ENCODE results near the gene N4BP3.

N4BP3 gene

DNA sequence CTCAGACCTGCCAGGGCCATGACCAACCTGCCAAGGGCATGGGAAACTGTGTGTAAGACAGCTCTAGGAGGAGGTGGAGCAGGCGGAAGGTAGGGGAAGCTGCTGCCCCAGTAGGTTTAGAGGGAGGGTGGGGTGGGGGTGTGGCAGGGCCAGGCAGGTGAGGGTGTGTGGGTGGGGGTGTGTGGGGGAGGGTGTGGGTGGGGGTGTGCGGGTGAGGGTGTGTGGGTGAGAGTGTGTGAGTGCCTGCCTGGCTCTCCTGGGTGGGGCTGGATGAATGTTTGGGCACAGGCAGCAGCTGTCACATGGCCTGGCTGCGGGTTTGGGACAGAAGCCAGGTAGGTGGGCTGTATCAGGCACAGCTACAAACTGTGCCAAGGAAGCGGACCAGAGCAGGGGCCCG is 8.8 kb upstream of the N4BP3 start:
- DNase-seq: no peak

DNA sequence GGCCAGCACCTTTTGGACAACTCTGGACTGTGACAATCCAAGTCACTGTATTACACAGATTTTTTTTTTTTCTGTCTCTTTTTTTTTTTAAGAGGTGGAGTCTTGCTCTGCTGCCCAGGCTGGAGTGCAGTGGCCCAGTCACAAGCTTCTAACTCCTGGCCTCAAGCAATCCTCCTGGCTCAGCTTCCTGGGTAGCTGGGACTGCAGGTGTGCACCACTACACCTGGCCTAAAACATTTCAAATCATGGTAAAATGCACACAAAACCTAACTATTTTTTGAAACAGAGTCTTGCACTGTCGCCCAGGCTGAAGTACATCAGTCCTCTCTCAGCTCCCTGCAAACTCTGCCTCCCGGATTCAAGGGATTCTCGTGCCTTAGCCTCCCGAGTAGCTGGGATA is 7.2 kb upstream of the N4BP3 start:
- DNase-seq: no peak

DNA sequence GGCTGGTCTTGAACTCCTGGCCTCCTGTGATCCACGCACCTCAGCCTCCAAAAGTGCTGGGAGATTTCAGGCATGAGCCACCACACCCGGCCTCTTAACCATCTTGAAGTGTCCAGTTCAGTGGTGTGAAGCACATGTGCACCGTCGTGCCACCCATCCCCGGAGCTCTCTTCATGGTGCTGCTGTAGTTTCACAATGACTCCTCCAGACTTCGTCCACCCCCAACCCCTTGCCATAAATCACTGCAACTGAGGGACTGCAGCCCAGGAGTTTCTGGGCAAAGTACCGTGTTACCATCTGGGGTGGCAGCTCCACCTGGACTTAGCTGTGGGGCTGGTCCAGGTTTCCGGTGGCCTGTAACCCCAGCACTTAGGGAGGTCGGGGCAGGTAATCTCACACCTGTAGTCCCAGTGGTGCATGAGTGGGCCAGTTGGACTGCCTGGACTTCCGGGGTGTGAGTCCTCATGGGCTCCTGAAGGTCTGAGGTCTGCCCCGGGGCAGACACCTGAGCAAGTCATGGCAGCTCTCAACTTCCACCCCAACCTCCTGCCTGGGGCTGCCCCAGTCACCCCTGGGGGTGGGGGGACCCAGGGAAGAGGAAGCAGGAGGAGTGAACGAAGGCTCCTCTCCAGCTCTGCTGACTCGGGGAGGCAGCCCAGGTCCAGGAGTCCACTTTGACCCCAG is 6.6 kb upstream of the N4BP3 start:
- no peak for DNase-seq

- DNase-seq: no peak
Observed at GRCh38 chr5:178107756-178108310, 5.5 kb upstream of the N4BP3 start.

DNA sequence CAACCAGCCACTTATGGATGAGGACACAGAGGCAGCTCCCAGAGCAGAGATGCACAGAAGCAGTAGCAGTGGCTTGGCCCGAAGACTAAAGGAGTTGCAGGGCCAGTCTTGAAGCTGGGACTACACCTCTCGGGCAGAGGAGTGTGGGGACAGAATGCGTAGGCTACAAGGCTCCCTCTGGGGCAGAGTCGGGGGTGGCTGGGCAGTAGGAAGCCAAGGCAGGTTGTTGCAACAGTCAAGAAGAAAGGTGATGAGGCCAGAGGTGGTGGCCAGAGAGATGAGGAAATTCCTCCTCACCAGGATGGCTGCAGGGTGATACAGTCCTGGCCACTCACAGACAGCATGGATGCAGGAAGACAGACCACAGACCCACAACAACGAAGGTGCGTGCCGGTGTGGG is 4.9 kb upstream of the N4BP3 start:
- no peak for DNase-seq

DNA sequence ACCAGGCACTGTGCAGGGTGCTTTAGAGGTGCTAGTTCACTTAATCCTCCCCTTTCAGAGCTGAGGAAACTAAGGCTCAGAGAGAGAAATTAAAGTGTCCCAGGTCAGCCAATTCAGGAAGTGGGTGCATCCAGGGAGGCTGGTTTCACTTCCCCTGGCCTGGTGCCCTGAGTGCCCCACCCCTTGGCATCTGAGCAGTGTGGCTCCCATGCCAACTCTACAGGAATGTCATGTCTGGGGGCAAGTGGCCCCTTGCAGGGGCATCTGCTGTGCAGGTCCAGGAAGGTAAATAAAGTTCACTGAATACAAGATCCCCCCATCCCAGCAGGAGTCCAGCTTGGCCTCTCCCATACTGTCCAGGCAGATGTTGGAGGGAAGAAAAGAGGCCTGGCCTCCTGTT is 4.4 kb upstream of the N4BP3 start:
- no peak for DNase-seq

DNA sequence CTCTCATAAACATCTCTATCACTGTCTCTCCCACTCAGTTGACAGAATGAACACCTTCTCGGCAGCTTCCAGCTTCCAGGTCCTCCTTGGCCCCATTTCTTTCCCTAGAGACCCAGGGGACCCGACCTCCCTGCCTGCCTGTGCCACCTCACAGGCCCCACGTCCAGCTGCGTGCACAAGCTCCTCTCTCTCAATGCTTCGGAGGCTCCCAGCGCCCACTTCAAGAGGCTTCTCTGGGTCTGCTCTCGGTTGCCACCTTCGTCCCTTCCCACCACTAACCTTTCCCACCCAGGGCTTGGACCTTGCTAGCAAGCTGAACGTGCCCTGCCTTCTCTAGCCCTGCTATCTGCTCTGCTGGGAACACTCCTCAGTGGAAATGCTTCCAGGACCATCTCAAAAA is 2.8 kb upstream of the N4BP3 start:
- no peak for DNase-seq

DNA sequence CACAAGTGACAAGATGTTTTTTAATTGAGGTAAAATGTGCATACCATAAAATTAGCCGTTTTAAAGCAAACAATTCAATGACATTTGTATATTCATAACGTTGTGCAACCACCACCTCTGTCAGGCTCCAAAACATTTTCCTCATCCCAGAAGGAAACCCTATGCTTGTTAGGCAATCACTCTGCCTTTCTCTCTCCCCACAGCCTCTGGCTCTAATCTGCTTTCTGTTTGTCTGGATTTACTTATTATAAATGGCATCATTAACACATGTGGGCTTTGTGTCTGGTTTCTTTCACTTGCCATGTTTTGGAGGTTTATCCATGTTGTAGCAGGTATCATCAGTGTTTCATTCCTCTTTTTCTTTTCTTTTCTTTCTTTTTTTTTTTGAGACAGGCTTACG is 1.4 kb upstream of the N4BP3 start:
- DNase-seq: no peak

- DNase-seq: no peak
Observed at GRCh38 chr5:178112545-178112944, 787 bp upstream of the N4BP3 start.

- no peak for DNase-seq
Observed at GRCh38 chr5:178113841-178114324, 551 bp downstream of the N4BP3 start.

DNA sequence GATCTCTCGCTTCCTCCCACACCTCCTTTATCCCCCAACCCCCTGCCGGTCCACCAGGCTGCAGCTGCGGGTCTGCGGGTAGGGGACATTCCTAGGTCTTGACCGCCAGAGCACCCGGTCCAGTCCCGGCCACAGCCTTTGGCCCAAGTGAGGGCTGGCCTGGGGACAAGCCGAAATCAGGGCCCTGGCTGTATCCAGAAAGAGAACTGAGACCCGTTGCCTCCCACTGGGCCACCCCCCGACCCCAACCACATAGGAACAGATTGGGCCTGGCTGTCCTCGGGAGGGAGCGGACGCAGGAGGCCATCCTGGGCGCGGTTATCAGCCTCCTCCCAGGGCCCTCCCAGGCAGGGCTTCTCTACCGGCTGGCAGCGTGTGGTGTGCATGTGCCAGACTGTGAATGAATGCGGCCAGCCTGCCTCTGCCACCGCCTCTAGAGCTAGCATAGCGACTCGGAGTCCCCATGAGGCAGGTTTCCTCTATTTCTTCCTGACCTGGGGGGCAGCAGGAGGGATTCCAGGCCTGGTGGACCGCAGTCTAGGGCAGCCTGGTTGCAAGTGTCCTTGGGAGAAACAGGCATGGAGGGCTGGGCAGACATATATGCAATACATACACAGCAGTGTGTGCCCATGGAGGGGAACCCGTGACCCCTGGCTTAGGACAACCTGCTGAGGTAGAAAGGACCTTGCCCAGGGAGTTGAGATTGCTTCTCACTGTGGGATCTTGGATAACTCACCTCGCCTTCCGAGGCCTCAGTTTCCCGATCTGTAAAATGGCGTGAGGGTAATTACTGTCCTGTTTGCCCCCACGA is 1.2 kb downstream of the N4BP3 start:
- DNase-seq: no peak

DNA sequence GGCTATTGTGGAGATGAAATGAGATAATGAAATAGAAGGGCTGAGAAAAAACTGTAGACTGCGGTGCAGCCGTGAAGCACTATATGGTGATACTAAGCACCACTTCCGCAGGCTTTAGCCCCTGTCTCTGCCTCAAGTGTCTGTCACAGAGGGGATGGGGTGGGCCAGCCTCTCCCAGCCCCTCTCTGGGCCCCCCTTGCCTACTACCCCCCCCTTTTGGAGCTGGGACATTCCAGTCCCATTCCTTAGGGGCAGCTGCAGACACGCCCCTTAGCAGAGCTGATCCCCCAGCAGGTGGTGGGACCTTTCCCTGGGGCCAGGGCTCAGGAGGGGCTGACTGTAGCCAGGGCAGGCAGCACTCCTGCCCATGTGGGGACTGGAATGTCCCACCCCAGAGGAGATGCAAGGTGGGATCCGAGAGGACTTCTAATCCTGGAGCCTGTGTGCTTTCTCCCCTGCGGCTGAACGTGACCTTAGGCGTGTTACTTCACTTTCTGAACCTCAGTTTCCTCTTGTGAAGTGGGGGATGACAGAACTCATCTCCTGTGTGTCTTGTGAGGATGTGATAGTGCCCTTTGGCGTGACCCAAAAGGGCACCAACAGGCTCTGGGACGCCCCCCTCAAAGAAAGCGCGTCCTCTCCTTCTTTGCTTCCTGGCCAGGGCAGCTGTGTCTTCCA is 1.9 kb downstream of the N4BP3 start:
- no peak for DNase-seq

- DNase-seq: no peak
Observed at GRCh38 chr5:178115814-178116142, 2.4 kb downstream of the N4BP3 start.

- no peak for DNase-seq
Observed at GRCh38 chr5:178116143-178116885, 3.0 kb downstream of the N4BP3 start.

GRCh38 chr5:178117923-178118701 is 4.8 kb downstream of the N4BP3 start:
- DNase-seq: no peak

GRCh38 chr5:178119915-178120606 is 6.7 kb downstream of the N4BP3 start:
- no peak for DNase-seq

GRCh38 chr5:178120607-178121357 is 7.5 kb downstream of the N4BP3 start:
- peak; percentile 59 for DNase-seq

DNA sequence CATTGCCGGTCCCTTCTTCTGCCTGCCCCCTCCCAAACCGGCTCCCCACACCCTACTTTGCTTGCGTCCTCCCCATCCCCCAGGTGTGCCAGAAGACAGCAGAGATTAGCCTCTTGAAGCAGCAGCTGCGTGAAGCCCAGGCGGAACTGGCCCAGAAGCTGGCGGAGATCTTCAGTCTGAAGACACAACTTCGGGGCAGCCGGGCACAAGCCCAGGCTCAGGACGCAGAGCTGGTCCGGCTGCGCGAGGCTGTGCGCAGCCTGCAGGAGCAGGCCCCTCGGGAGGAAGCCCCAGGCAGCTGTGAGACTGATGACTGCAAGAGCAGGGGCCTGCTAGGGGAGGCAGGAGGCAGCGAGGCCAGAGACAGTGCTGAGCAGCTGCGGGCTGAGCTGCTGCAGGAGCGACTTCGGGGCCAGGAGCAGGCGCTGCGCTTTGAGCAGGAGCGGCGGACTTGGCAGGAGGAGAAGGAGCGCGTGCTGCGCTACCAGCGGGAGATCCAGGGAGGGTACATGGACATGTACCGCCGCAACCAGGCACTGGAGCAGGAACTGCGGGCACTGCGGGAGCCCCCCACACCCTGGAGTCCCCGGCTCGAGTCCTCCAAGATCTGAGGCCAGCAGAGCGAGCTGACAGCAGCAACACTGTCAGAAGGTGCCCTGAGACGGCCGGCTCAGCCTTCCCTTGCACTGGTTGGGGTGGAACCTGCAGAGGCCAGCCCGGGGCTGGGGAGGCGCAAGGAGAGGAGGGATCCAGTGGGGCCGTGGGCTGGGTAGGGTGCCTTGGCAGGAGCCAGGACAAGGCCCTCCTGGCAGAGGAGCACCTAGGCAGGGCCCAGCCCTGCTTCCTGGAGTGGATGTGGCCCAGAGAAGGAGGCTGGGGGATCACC is 8.3 kb downstream of the N4BP3 start:
- DNase-seq: no peak

DNA sequence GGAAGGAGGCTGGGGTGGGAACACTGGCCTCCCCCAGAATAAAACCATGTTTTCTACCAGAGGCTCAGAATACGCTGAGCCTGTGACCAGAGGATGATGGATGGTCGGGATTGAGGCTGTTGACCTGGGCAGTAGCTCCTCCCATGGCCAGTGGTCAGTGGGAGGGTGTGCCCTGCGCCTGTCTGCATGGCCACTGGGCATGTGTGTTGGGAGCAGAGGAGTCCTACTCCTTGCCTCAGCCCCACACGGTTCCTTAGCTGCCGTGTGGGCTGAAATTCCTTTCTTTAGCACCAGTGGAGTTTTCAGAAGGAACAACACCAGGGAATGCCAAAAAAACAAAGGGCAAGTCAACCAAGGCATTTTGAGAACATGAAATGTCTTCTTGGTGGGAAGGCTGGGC is 9.0 kb downstream of the N4BP3 start:
- no peak for DNase-seq
